GM18951 (cell line): ENCODE measurements around the gene CBX7.

Experiments
- POLR2A ChIP-seq: IDR thresholded peaks from 4 replicates; pipeline ENCODE4 v1.6.1; 2011; ENCODE audit warnings: mild to moderate bottlenecking; ENCODE audit not compliant: insufficient read length, insufficient read depth; ENCODE audit errors: extremely low read depth
- in situ Hi-C: fragments of 300-500 bp; cut with MboI; formaldehyde crosslinking; loops from one replicate; pipeline ENCODE4 v1.12.0; 2022; ENCODE audit warnings: low sequenced_read_pairs, mixed read lengths, inconsistent platforms; ENCODE audit not compliant: unreplicated experiment

Gene CBX7

GRCh38 chr22:39092111-39092862 is 60.2 kb downstream of the CBX7 start:
- no peak for TF ChIP-seq POLR2A
- in situ Hi-C loops = no loop called here

GRCh38 chr22:39091126-39092081 is 61.1 kb downstream of the CBX7 start:
- in situ Hi-C loops = no loop called here
- TF ChIP-seq POLR2A = no peak

GRCh38 chr22:39090426-39091064 is 61.9 kb downstream of the CBX7 start:
- in situ Hi-C loops = no loop called here
- TF ChIP-seq POLR2A = no peak

- in situ Hi-C loops = no loop called here
- no peak for TF ChIP-seq POLR2A
These were observed 62.6 kb downstream of the CBX7 start for GRCh38 chr22:39089928-39090327.

- no peak for TF ChIP-seq POLR2A
- in situ Hi-C loops = no loop called here
These were observed 63.8 kb downstream of the CBX7 start for GRCh38 chr22:39088685-39089032.

- in situ Hi-C loops = no loop called here
These were observed 64.4 kb downstream of the CBX7 start for GRCh38 chr22:39087881-39088684.

GRCh38 chr22:39087098-39087497 is 65.4 kb downstream of the CBX7 start:
- in situ Hi-C loops = no loop called here
- TF ChIP-seq POLR2A = no peak

More at GRCh38 chr22:39087881-39088684, 64.4 kb downstream of the CBX7 start:
- peak; percentile 28 for TF ChIP-seq POLR2A

GRCh38 chr22:39084666-39085065 is 67.8 kb downstream of the CBX7 start:
- in situ Hi-C loops = no loop called here
- TF ChIP-seq POLR2A = no peak

GRCh38 chr22:39083212-39084165 is 69.0 kb downstream of the CBX7 start:
- in situ Hi-C loops = no loop called here
- no peak for TF ChIP-seq POLR2A

- in situ Hi-C loops = no loop called here
These were observed 70.9 kb downstream of the CBX7 start for GRCh38 chr22:39081598-39081997.

GRCh38 chr22:39081016-39081415 is 71.5 kb downstream of the CBX7 start:
- TF ChIP-seq POLR2A = no peak
- in situ Hi-C loops = no loop called here

More at GRCh38 chr22:39081598-39081997, 70.9 kb downstream of the CBX7 start:
- no peak for TF ChIP-seq POLR2A
